Activated T-cell treated with anti-CD3 and anti-CD28 coated beads, Interleukin-2, amount 50 U/mL, for 72 hours (primary cell): ENCODE measurements around the gene ABHD16B. TPM values are rescaled to one million over a fixed set of nuclear protein-coding genes. Genes with fewer than 3 reads are reported as not detected.

ENCODE experiments used
- ATAC-seq, 2 donors: fragments of 150-1000 bp; cut with Tn5 transposase; replicated peaks in 1 of 2; 2 replicates each; pipeline ENCODE4 v1.10.0; 2021; ENCODE audit warnings: moderate library complexity in 2 of 2, mild to moderate bottlenecking in 1 of 2
- DNase-seq, 2 donors: peaks; one replicate each; pipeline ENCODE4 v3.0.0; 2021 to 2022; ENCODE audit warnings: mixed read lengths in 1 of 2
- H3K27ac Mint-ChIP-seq: one replicate; pipeline ENCODE4 v1.8.0; 2022; ENCODE audit warnings: mild to moderate bottlenecking, moderate library complexity, mixed read lengths
- H3K27me3 Mint-ChIP-seq: one replicate; pipeline ENCODE4 v1.8.0; 2022; ENCODE audit warnings: low read depth, mixed read lengths
- H3K36me3 Mint-ChIP-seq, 2 donors: one replicate each; pipeline ENCODE4 v1.8.0; 2022; ENCODE audit warnings: mixed read lengths in 2 of 2, mild to moderate bottlenecking in 1 of 2; ENCODE audit not compliant: insufficient read depth in 2 of 2
- H3K4me1 Mint-ChIP-seq: one replicate; pipeline ENCODE4 v1.8.0; 2022; ENCODE audit warnings: low read depth, mixed read lengths
- H3K4me3 Mint-ChIP-seq, 2 donors: one replicate each; pipeline ENCODE4 v1.8.0; 2022; ENCODE audit warnings: mild to moderate bottlenecking in 2 of 2, mixed read lengths in 2 of 2, moderate library complexity in 2 of 2
- H3K9me3 Mint-ChIP-seq, 2 donors: one replicate each; pipeline ENCODE4 v1.8.0; 2022; ENCODE audit warnings: mixed read lengths in 2 of 2
- total RNA-seq, 2 donors: library from RNA; stranded (reverse); gene quantifications; one replicate each; pipeline ENCODE4 v1.2.3, GENCODE V29; 2022

The ABHD16B gene
- total RNA-seq, 2 donors from 2014 or later, result 0.22 TPM; not detected in 1

- no peak overlapping the region for H3K4me3 Mint-ChIP-seq
- peaks cover 10% of the 10 kb centered on the region for H3K4me1 Mint-ChIP-seq
- DNase-seq (no peak), ATAC-seq (no peak)
- no peak overlapping the region for H3K27ac Mint-ChIP-seq
- H3K9me3 Mint-ChIP-seq, result no peaks in the 10 kb centered on the region
- H3K27me3 Mint-ChIP-seq, result no peaks in the 10 kb centered on the region
- H3K36me3 Mint-ChIP-seq, result peaks cover 5 to 10% of the 10 kb centered on the region in 2 donors
Measured at GRCh38 chr20:63881451-63882226, 20.3 kb downstream of the ABHD16B start.

- ATAC-seq, result no peak
- Mint-ChIP-seq H3K4me3 (no peak overlapping the region), H3K4me1 (peaks cover 14% of the 10 kb centered on the region), H3K27me3 (no peaks in the 10 kb centered on the region), H3K27ac (no peak overlapping the region), H3K9me3 (no peaks in the 10 kb centered on the region), H3K36me3 (peaks cover 5 to 14% of the 10 kb centered on the region in 2 donors)
- no peak for DNase-seq
Measured at GRCh38 chr20:63882257-63883200, 21.2 kb downstream of the ABHD16B start.

GRCh38 chr20:63883201-63883593 lies 21.9 kb downstream of the ABHD16B start:
- H3K36me3 Mint-ChIP-seq, result peaks cover 2 to 14% of the 10 kb centered on the region in 2 donors
- H3K27ac Mint-ChIP-seq, result no peak overlapping the region
- no peaks in the 10 kb centered on the region for H3K9me3 Mint-ChIP-seq
- DNase-seq, result no peak
- H3K4me3 Mint-ChIP-seq, result no peak overlapping the region
- ATAC-seq, result no peak
- H3K27me3 Mint-ChIP-seq, result no peaks in the 10 kb centered on the region
- peaks cover 14% of the 10 kb centered on the region for H3K4me1 Mint-ChIP-seq

GRCh38 chr20:63884506-63885263 lies 23.4 kb downstream of the ABHD16B start:
- DNase-seq (peak in 1 of 2 donors; percentile 39), ATAC-seq (peak; percentile 62 to 74)
- Mint-ChIP-seq H3K27ac (no peak overlapping the region), H3K36me3 (peaks cover 2 to 14% of the 10 kb centered on the region in 2 donors), H3K9me3 (no peaks in the 10 kb centered on the region), H3K4me1 (peaks cover 14% of the 10 kb centered on the region), H3K4me3 (no peak overlapping the region), H3K27me3 (no peaks in the 10 kb centered on the region)

GRCh38 chr20:63885264-63886053 lies 24.2 kb downstream of the ABHD16B start:
- Mint-ChIP-seq H3K27ac (no peak overlapping the region), H3K36me3 (peaks cover 2 to 15% of the 10 kb centered on the region in 2 donors), H3K4me3 (no peak overlapping the region), H3K4me1 (peaks cover 14% of the 10 kb centered on the region), H3K9me3 (no peaks in the 10 kb centered on the region), H3K27me3 (no peaks in the 10 kb centered on the region)
- ATAC-seq (peak; percentile 25 to 56), DNase-seq (no peak)

GRCh38 chr20:63886054-63886419 lies 24.7 kb downstream of the ABHD16B start:
- Mint-ChIP-seq H3K4me3 (no peak overlapping the region), H3K27ac (no peak overlapping the region), H3K9me3 (no peaks in the 10 kb centered on the region), H3K4me1 (peaks cover 14% of the 10 kb centered on the region), H3K36me3 (peaks cover 2 to 14% of the 10 kb centered on the region in 2 donors), H3K27me3 (no peaks in the 10 kb centered on the region)
- DNase-seq (no peak), ATAC-seq (no peak)

GRCh38 chr20:63886921-63887320 lies 25.6 kb downstream of the ABHD16B start:
- Mint-ChIP-seq H3K27me3 (no peaks in the 10 kb centered on the region), H3K4me3 (no peak overlapping the region), H3K9me3 (no peaks in the 10 kb centered on the region), H3K36me3 (peaks cover 2 to 13% of the 10 kb centered on the region in 2 donors), H3K27ac (no peak overlapping the region), H3K4me1 (peaks cover 14% of the 10 kb centered on the region)
- no peak for DNase-seq
- no peak for ATAC-seq

GRCh38 chr20:63889241-63890200 lies 28.2 kb downstream of the ABHD16B start:
- H3K4me3 Mint-ChIP-seq, result no peak overlapping the region
- no peaks in the 10 kb centered on the region for H3K9me3 Mint-ChIP-seq
- DNase-seq (no peak), ATAC-seq (no peak)
- peaks cover 0 to 7% of the 10 kb centered on the region in 2 donors for H3K36me3 Mint-ChIP-seq
- H3K27ac Mint-ChIP-seq, result no peak overlapping the region
- H3K4me1 Mint-ChIP-seq, result peaks cover 20% of the 10 kb centered on the region
- H3K27me3 Mint-ChIP-seq, result no peaks in the 10 kb centered on the region

GRCh38 chr20:63890201-63890576 lies 28.9 kb downstream of the ABHD16B start:
- no peak overlapping the region for H3K27ac Mint-ChIP-seq
- H3K36me3 Mint-ChIP-seq, result peaks cover 0 to 6% of the 10 kb centered on the region in 2 donors
- no peak for ATAC-seq
- H3K4me3 Mint-ChIP-seq, result no peak overlapping the region
- peaks cover 14% of the 10 kb centered on the region for H3K4me1 Mint-ChIP-seq
- H3K9me3 Mint-ChIP-seq, result no peaks in the 10 kb centered on the region
- DNase-seq, result no peak
- no peaks in the 10 kb centered on the region for H3K27me3 Mint-ChIP-seq

- Mint-ChIP-seq H3K27me3 (no peaks in the 10 kb centered on the region), H3K27ac (no peak overlapping the region), H3K4me3 (no peak overlapping the region), H3K36me3 (peaks cover 0 to 6% of the 10 kb centered on the region in 2 donors), H3K4me1 (peaks cover 12% of the 10 kb centered on the region), H3K9me3 (no peaks in the 10 kb centered on the region)
- ATAC-seq, result no peak
- DNase-seq, result no peak
Measured at GRCh38 chr20:63890616-63891015, 29.3 kb downstream of the ABHD16B start.

- no peak overlapping the region for H3K27ac Mint-ChIP-seq
- H3K9me3 Mint-ChIP-seq, result no peaks in the 10 kb centered on the region
- H3K36me3 Mint-ChIP-seq, result peaks cover 0 to 6% of the 10 kb centered on the region in 2 donors
Measured at GRCh38 chr20:63891061-63892002, 30.0 kb downstream of the ABHD16B start.

More at GRCh38 chr20:63891061-63892002, 30.0 kb downstream of the ABHD16B start:
- no peak for ATAC-seq
- no peaks in the 10 kb centered on the region for H3K27me3 Mint-ChIP-seq
- H3K4me3 Mint-ChIP-seq, result no peak overlapping the region
- H3K4me1 Mint-ChIP-seq, result peaks cover 19% of the 10 kb centered on the region
- DNase-seq, result no peak
